ENCODE measurements around the gene RPGRIP1L. TPM values are rescaled to one million over a fixed set of nuclear protein-coding genes. Genes with fewer than 3 reads are reported as not detected.

The RPGRIP1L gene
- total and polyA plus RNA-seq, 9 of the 15 experiments (the other 6 are each of a cell fraction or from before 2014, with no cell fraction given): 3.2 to 7.7 (median 5.8) TPM

DNA sequence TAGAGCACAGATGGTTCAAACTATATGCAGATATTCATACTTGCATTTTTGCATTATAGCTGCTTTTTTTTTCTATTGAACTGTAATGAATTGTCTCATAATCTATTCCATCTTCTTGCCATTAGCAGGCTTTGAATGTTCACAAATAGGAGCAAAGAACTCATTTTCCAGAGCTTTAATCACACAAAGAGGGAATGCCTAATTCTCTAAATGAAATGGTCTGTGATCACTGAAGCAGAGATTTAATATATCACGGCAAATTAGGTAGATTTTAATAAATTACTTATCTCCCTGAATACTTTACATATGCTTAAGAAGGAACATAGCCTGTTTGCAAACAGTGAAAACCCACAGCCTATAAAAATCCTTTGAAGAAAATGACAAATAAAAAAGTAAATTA, 103.0 kb downstream of the RPGRIP1L start (continued):
- TF ChIP-seq, protein P1, sequence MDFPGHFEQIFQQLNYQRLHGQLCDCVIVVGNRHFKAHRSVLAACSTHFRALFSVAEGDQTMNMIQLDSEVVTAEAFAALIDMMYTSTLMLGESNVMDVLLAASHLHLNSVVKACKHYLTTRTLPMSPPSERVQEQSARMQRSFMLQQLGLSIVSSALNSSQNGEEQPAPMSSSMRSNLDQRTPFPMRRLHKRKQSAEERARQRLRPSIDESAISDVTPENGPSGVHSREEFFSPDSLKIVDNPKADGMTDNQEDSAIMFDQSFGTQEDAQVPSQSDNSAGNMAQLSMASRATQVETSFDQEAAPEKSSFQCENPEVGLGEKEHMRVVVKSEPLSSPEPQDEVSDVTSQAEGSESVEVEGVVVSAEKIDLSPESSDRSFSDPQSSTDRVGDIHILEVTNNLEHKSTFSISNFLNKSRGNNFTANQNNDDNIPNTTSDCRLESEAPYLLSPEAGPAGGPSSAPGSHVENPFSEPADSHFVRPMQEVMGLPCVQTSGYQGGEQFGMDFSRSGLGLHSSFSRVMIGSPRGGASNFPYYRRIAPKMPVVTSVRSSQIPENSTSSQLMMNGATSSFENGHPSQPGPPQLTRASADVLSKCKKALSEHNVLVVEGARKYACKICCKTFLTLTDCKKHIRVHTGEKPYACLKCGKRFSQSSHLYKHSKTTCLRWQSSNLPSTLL (IDR thresholded peaks at IDR 0.05): no peak
- TF ChIP-seq ZNF785 (CRISPR knock-in tag; IDR thresholded peaks at IDR 0.05): no peak
- TF ChIP-seq ZNF384 (IDR thresholded peaks at IDR 0.05; ENCODE audit: low read depth, low read length): no peak

- H3K79me2 ChIP-seq (ENCODE audit: control insufficient read depth, insufficient read depth, low read length): no peaks in the 10 kb centered on the region
- H3K27ac ChIP-seq (ENCODE audit: extremely low read depth, low read depth, low read length): no peak overlapping the region
- WGBS (ENCODE audit: insufficient coverage, low coverage, missing lambda C conversion rate): 4% methylated on average over 3 of the region's 3 CpGs
- no peak for FAIRE-seq
- in situ Hi-C loops (cut with MboI): no loop called here
- POLR2A ChIA-PET: no interaction called here
- BruUV-seq (replicated peaks): no TSS peak
- H3K4me1 ChIP-seq (replicated peaks in 1 of 2; ENCODE audit: control insufficient read depth in 2 of 2, insufficient read depth in 2 of 2, low read length in 2 of 2): no peaks in the 10 kb centered on the region
- H3K9me1 ChIP-seq (ENCODE audit: control insufficient read depth, insufficient read depth, low read length): no peaks in the 10 kb centered on the region
- DNase-seq (ENCODE audit: extremely low read depth in 1 of 4, low spot score in 3 of 4): no peak
- TF ChIP-seq SRSF9 (IDR thresholded peaks at IDR 0.05; ENCODE audit: borderline replicate concordance, low read depth, low read length) (no peak), ESRRA (IDR thresholded peaks at IDR 0.05; ENCODE audit: borderline replicate concordance, low read depth) (no peak), CEBPZ (IDR thresholded peaks at IDR 0.05; ENCODE audit: borderline replicate concordance, low read depth, low read length) (no peak), RBM15 (IDR thresholded peaks at IDR 0.05; ENCODE audit: insufficient read depth, low read length) (no peak)
- TF ChIP-seq, protein P2, sequence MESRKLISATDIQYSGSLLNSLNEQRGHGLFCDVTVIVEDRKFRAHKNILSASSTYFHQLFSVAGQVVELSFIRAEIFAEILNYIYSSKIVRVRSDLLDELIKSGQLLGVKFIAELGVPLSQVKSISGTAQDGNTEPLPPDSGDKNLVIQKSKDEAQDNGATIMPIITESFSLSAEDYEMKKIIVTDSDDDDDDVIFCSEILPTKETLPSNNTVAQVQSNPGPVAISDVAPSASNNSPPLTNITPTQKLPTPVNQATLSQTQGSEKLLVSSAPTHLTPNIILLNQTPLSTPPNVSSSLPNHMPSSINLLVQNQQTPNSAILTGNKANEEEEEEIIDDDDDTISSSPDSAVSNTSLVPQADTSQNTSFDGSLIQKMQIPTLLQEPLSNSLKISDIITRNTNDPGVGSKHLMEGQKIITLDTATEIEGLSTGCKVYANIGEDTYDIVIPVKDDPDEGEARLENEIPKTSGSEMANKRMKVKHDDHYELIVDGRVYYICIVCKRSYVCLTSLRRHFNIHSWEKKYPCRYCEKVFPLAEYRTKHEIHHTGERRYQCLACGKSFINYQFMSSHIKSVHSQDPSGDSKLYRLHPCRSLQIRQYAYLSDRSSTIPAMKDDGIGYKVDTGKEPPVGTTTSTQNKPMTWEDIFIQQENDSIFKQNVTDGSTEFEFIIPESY (CRISPR knock-in tag; IDR thresholded peaks at IDR 0.05): no peak
- no peak overlapping the region for H2AFZ ChIP-seq (ENCODE audit: low read depth, low read length)
- intact Hi-C loops (cut with micrococcal nuclease): no loop called here
- H3K4me2 ChIP-seq (ENCODE audit: insufficient read depth, low read length): no peak overlapping the region
- no peak for ATAC-seq
- no peaks in the 10 kb centered on the region for H3K27me3 ChIP-seq (ENCODE audit: control insufficient read depth in 2 of 2, insufficient read depth in 2 of 2, low read length in 2 of 2)
- no peaks in the 10 kb centered on the region for H3K36me3 ChIP-seq (ENCODE audit: control insufficient read depth, insufficient read depth, low read length)
- H3K4me3 ChIP-seq: no peak overlapping the region
- H3K9ac ChIP-seq (ENCODE audit: insufficient read depth in 1 of 2, low read depth in 2 of 2, low read length in 2 of 2): no peak overlapping the region
- no peaks in the 10 kb centered on the region for H4K20me1 ChIP-seq (replicated peaks; ENCODE audit: control insufficient read depth, insufficient read depth, low read length)
- no peaks in the 10 kb centered on the region for H3K9me3 ChIP-seq (replicated peaks; ENCODE audit: control insufficient read depth, insufficient read depth, low read depth, low read length)
- CTCF ChIA-PET (ENCODE audit: low intra/inter-chr PET ratio): no interaction called here
Observed at GRCh38 chr16:53600126-53600525, 103.5 kb downstream of the RPGRIP1L start.
